ENCODE results near the gene GIMAP4. TPM values are rescaled to one million over a fixed set of nuclear protein-coding genes. Genes with fewer than 3 reads are reported as not detected.

Gene GIMAP4
- total RNA-seq, 5 donors from 2014 or later (not counting 1 experiment from before 2014, with no cell fraction given), result 121 to 341 (median 306) TPM

DNA sequence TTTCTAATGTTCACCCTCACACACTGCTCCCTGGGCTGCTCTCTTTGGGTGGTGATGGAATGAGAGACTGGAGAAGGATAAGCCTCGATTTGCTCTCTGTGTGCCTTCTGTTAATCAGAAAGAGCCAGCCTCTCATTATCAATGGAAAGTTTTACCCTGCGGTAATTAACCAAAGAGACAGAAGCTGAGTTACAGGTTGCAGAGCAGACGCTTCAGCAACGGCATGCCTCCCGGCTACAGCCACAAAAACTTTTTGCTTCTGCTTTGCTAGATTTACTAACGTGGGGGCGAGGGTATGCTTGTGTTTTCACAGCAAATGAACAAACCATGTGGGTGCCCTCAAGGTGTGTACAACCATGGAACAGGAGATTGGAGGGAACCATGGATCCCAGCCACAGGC, 18.0 kb downstream of the GIMAP4 start:
- ChIA-PET POLR2A (interaction anchor here in 1 of 2 donors (0.6 kb wide), 1 partner anchor 45 kb away, joined by 7 read pairs; no protein-coding TSS in a partner anchor), CTCF (no interaction called here)
- Histone ChIP-seq H3K4me3 (ENCODE audit: control insufficient read depth in 1 of 2, extremely low read depth in 1 of 2, low read length in 1 of 2) (no peak overlapping the region), H3K4me1 (ENCODE audit: control insufficient read depth in 1 of 2, extremely low read depth in 1 of 2, insufficient read depth in 2 of 2, low read length in 2 of 2) (peaks cover 20 to 21% of the 10 kb centered on the region in 2 experiments), H3K27me3 (replicated peaks in 1 of 2; ENCODE audit: control insufficient read depth in 2 of 2, extremely low read depth in 1 of 2, insufficient read depth in 2 of 2, low read length in 1 of 2) (no peaks in the 10 kb centered on the region), H3K36me3 (ENCODE audit: control insufficient read depth in 2 of 2, extremely low read depth in 1 of 2, insufficient read depth in 1 of 2, low read length in 1 of 2) (peaks cover 0 to 6% of the 10 kb centered on the region in 2 donors), H3K27ac (ENCODE audit: low read length) (peak overlapping the region; percentile 21), H3K9me3 (peaks cover 16% of the 10 kb centered on the region)
- DNase-seq, result no peak
- ATAC-seq (replicated peaks in 1 of 4), result peak in 3 of 4 experiments; percentile 10 to 41 (median 35)
- H3K27me3 Mint-ChIP-seq, result no peaks in the 10 kb centered on the region
- H3K4me1 Mint-ChIP-seq, result peaks cover 38 to 58% (median 52%) of the 10 kb centered on the region in 3 donors
- 72% methylated on average over 5 of the region's 7 CpGs for WGBS (ENCODE audit: insufficient coverage)
- peak overlapping the region; percentile 73 to 92 for H3K27ac Mint-ChIP-seq
- H3K4me3 Mint-ChIP-seq, result peak overlapping the region in 1 of 3 donors; percentile 30
- H3K36me3 Mint-ChIP-seq, result peaks cover 28% of the 10 kb centered on the region
- peaks cover 18 to 42% (median 41%) of the 10 kb centered on the region in 3 donors for H3K9me3 Mint-ChIP-seq

GRCh38 chr7:150586068-150586784, 19.0 kb downstream of the GIMAP4 start:
- Histone ChIP-seq H3K27ac (ENCODE audit: low read length) (peak overlapping the region; percentile 1), H3K27me3 (replicated peaks in 1 of 2; ENCODE audit: control insufficient read depth in 2 of 2, extremely low read depth in 1 of 2, insufficient read depth in 2 of 2, low read length in 1 of 2) (no peaks in the 10 kb centered on the region), H3K36me3 (ENCODE audit: control insufficient read depth in 2 of 2, extremely low read depth in 1 of 2, insufficient read depth in 1 of 2, low read length in 1 of 2) (peaks cover 0 to 6% of the 10 kb centered on the region in 2 donors), H3K4me3 (ENCODE audit: control insufficient read depth in 1 of 2, extremely low read depth in 1 of 2, low read length in 1 of 2) (no peak overlapping the region), H3K9me3 (peaks cover 14% of the 10 kb centered on the region), H3K4me1 (ENCODE audit: control insufficient read depth in 1 of 2, extremely low read depth in 1 of 2, insufficient read depth in 2 of 2, low read length in 2 of 2) (peaks cover 20 to 21% of the 10 kb centered on the region in 2 experiments)
- H3K27ac Mint-ChIP-seq, result peak overlapping the region; percentile 73 to 92
- ATAC-seq (replicated peaks in 1 of 4), result peak in 3 of 4 experiments; percentile 35 to 59 (median 44)
- peak overlapping the region in 1 of 3 donors; percentile 30 for H3K4me3 Mint-ChIP-seq
- peaks cover 49 to 62% (median 57%) of the 10 kb centered on the region in 3 donors for H3K4me1 Mint-ChIP-seq
- WGBS (ENCODE audit: insufficient coverage), result 39% methylated on average over 2 of the region's 4 CpGs
- ChIA-PET POLR2A (interaction anchor here in 1 of 2 donors (0.6 kb wide), 1 partner anchor 44 kb away, joined by 7 read pairs; no protein-coding TSS in a partner anchor), CTCF (interaction anchor here in 1 of 2 donors (0.6 kb wide), 1 partner anchor 173 kb away, joined by 3 read pairs; no protein-coding TSS in a partner anchor)
- no peaks in the 10 kb centered on the region for H3K27me3 Mint-ChIP-seq
- peaks cover 14 to 37% (median 34%) of the 10 kb centered on the region in 3 donors for H3K9me3 Mint-ChIP-seq
- DNase-seq, result peak in 1 of 35 experiments; percentile 24
- peaks cover 26% of the 10 kb centered on the region for H3K36me3 Mint-ChIP-seq

DNA sequence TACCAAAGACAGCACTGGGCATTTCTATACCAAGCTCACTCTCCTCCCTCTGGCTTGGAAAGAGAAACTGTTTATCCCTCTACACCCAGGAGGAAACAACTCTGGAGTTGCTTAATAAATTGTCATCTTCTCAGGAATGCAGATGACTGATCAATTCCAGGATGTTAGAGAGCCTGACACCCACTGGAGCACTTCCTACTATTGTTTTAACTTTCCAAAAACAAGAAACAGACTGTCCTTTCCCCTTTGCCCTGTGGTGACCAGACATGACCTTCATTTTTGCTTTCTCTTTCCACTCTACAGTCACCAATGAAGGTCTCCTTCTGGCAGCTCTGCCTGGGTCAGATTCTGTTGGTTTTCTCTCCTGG, 19.6 kb downstream of the GIMAP4 start:
- Histone ChIP-seq H3K4me1 (ENCODE audit: control insufficient read depth in 1 of 2, extremely low read depth in 1 of 2, insufficient read depth in 2 of 2, low read length in 2 of 2) (peaks cover 20 to 21% of the 10 kb centered on the region in 2 experiments), H3K4me3 (ENCODE audit: control insufficient read depth in 1 of 2, extremely low read depth in 1 of 2, low read length in 1 of 2) (no peak overlapping the region), H3K27me3 (replicated peaks in 1 of 2; ENCODE audit: control insufficient read depth in 2 of 2, extremely low read depth in 1 of 2, insufficient read depth in 2 of 2, low read length in 1 of 2) (no peaks in the 10 kb centered on the region), H3K27ac (ENCODE audit: low read length) (peak overlapping the region; percentile 1), H3K36me3 (ENCODE audit: control insufficient read depth in 2 of 2, extremely low read depth in 1 of 2, insufficient read depth in 1 of 2, low read length in 1 of 2) (peaks cover 0 to 6% of the 10 kb centered on the region in 2 donors), H3K9me3 (peaks cover 10% of the 10 kb centered on the region)
- POLR2A ChIA-PET, result no interaction called here
- peaks cover 54 to 67% (median 59%) of the 10 kb centered on the region in 3 donors for H3K4me1 Mint-ChIP-seq
- no peak for DNase-seq
- no peak for ATAC-seq (replicated peaks in 1 of 4)
- no peaks in the 10 kb centered on the region for H3K27me3 Mint-ChIP-seq
- peaks cover 19 to 39% (median 31%) of the 10 kb centered on the region in 3 donors for H3K9me3 Mint-ChIP-seq
- CTCF ChIA-PET, result interaction anchor here in 1 of 2 donors (0.6 kb wide), 1 partner anchor 172 kb away, joined by 3 read pairs; no protein-coding TSS in a partner anchor
- peak overlapping the region; percentile 73 to 92 for H3K27ac Mint-ChIP-seq
- peak overlapping the region in 1 of 3 donors; percentile 32 for H3K4me3 Mint-ChIP-seq
- H3K36me3 Mint-ChIP-seq, result peaks cover 26% of the 10 kb centered on the region

GRCh38 chr7:150587551-150587950, 20.4 kb downstream of the GIMAP4 start:
- DNase-seq (no peak), ATAC-seq (replicated peaks in 1 of 4) (no peak)
- peaks cover 20 to 21% of the 10 kb centered on the region in 2 experiments for H3K4me1 ChIP-seq (ENCODE audit: control insufficient read depth in 1 of 2, extremely low read depth in 1 of 2, insufficient read depth in 2 of 2, low read length in 2 of 2)
- peaks cover 33% of the 10 kb centered on the region for H3K36me3 Mint-ChIP-seq
- peak overlapping the region in 1 of 3 donors; percentile 32 for H3K4me3 Mint-ChIP-seq
- no peak overlapping the region for H3K4me3 ChIP-seq (ENCODE audit: control insufficient read depth in 1 of 2, extremely low read depth in 1 of 2, low read length in 1 of 2)
- ChIA-PET CTCF (no interaction called here), POLR2A (interaction anchor here in 1 of 2 donors (0.6 kb wide), 1 partner anchor 22 kb away, joined by 4 read pairs; no protein-coding TSS in a partner anchor)
- H3K27me3 Mint-ChIP-seq, result no peaks in the 10 kb centered on the region
- no peaks in the 10 kb centered on the region for H3K27me3 ChIP-seq (replicated peaks in 1 of 2; ENCODE audit: control insufficient read depth in 2 of 2, extremely low read depth in 1 of 2, insufficient read depth in 2 of 2, low read length in 1 of 2)
- H3K27ac Mint-ChIP-seq, result peak overlapping the region; percentile 73 to 92
- peaks cover 3% of the 10 kb centered on the region for H3K9me3 ChIP-seq
- no peak overlapping the region for H3K27ac ChIP-seq (ENCODE audit: low read length)
- H3K36me3 ChIP-seq (ENCODE audit: control insufficient read depth in 2 of 2, extremely low read depth in 1 of 2, insufficient read depth in 1 of 2, low read length in 1 of 2), result peaks cover 0 to 6% of the 10 kb centered on the region in 2 donors
- peaks cover 56 to 68% (median 64%) of the 10 kb centered on the region in 3 donors for H3K4me1 Mint-ChIP-seq
- peaks cover 25 to 39% (median 28%) of the 10 kb centered on the region in 3 donors for H3K9me3 Mint-ChIP-seq
- WGBS (ENCODE audit: insufficient coverage), result no CpG with 5 or more reads among the region's 1 CpG

- H3K27ac ChIP-seq (ENCODE audit: low read length), result no peak overlapping the region
- Mint-ChIP-seq H3K27me3 (no peaks in the 10 kb centered on the region), H3K4me1 (peaks cover 59 to 74% (median 65%) of the 10 kb centered on the region in 3 donors), H3K9me3 (peaks cover 18 to 39% (median 32%) of the 10 kb centered on the region in 3 donors), H3K4me3 (peak overlapping the region in 1 of 3 donors; percentile 39), H3K36me3 (peaks cover 41% of the 10 kb centered on the region), H3K27ac (peak overlapping the region; percentile 14 to 17)
- WGBS (ENCODE audit: insufficient coverage), result 100% methylated on average over 1 of the region's 2 CpGs
- H3K4me3 ChIP-seq (ENCODE audit: control insufficient read depth in 1 of 2, extremely low read depth in 1 of 2, low read length in 1 of 2), result no peak overlapping the region
- no peak for ATAC-seq (replicated peaks in 1 of 4)
- POLR2A ChIA-PET, result interaction anchor here in 1 of 2 donors (0.6 kb wide), 1 partner anchor 89 kb away, joined by 4 read pairs; no protein-coding TSS in a partner anchor
- H3K36me3 ChIP-seq (ENCODE audit: control insufficient read depth in 2 of 2, extremely low read depth in 1 of 2, insufficient read depth in 1 of 2, low read length in 1 of 2), result no peaks in the 10 kb centered on the region
- no peaks in the 10 kb centered on the region for H3K27me3 ChIP-seq (replicated peaks in 1 of 2; ENCODE audit: control insufficient read depth in 2 of 2, extremely low read depth in 1 of 2, insufficient read depth in 2 of 2, low read length in 1 of 2)
- CTCF ChIA-PET, result interaction anchor here in 1 of 2 donors (0.6 kb wide), 1 partner anchor 27 kb away, joined by 3 read pairs; no protein-coding TSS in a partner anchor
- peaks cover 3 to 17% of the 10 kb centered on the region in 2 experiments for H3K4me1 ChIP-seq (ENCODE audit: control insufficient read depth in 1 of 2, extremely low read depth in 1 of 2, insufficient read depth in 2 of 2, low read length in 2 of 2)
- DNase-seq, result no peak
- H3K9me3 ChIP-seq, result peaks cover 6% of the 10 kb centered on the region
Measured at GRCh38 chr7:150594805-150595204, 27.6 kb downstream of the GIMAP4 start.

DNA sequence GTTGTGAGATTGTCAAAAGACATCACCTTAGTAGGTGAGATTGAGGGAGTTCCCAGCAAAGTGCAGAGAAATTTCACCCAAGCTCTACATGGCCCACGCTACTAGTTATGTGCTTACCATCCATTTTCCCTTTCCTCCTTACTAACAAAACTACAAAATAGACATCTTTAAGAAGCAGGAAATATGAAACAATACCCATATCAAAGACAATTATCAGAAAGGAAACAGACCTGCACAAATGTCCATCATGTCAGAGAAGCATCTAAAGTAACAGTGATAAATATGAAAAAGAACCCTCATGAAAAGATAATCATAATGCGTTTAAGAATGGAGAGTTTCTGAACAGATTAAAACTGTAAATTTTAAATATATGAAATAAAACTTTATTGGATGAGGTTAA, 28.2 kb downstream of the GIMAP4 start:
- Histone ChIP-seq H3K9me3 (peaks cover 6% of the 10 kb centered on the region), H3K27ac (ENCODE audit: low read length) (no peak overlapping the region), H3K4me1 (ENCODE audit: control insufficient read depth in 1 of 2, extremely low read depth in 1 of 2, insufficient read depth in 2 of 2, low read length in 2 of 2) (peaks cover 3 to 17% of the 10 kb centered on the region in 2 experiments), H3K36me3 (ENCODE audit: control insufficient read depth in 2 of 2, extremely low read depth in 1 of 2, insufficient read depth in 1 of 2, low read length in 1 of 2) (no peaks in the 10 kb centered on the region), H3K4me3 (ENCODE audit: control insufficient read depth in 1 of 2, extremely low read depth in 1 of 2, low read length in 1 of 2) (no peak overlapping the region), H3K27me3 (replicated peaks in 1 of 2; ENCODE audit: control insufficient read depth in 2 of 2, extremely low read depth in 1 of 2, insufficient read depth in 2 of 2, low read length in 1 of 2) (no peaks in the 10 kb centered on the region)
- ChIA-PET POLR2A (no interaction called here), CTCF (no interaction called here)
- ATAC-seq (replicated peaks in 1 of 4), result no peak
- peaks cover 41% of the 10 kb centered on the region for H3K36me3 Mint-ChIP-seq
- peaks cover 60 to 74% (median 66%) of the 10 kb centered on the region in 3 donors for H3K4me1 Mint-ChIP-seq
- no peaks in the 10 kb centered on the region for H3K27me3 Mint-ChIP-seq
- DNase-seq, result no peak
- H3K27ac Mint-ChIP-seq, result peak overlapping the region in 1 of 2 donors; percentile 17
- no CpG with 5 or more reads among the region's 2 CpGs for WGBS (ENCODE audit: insufficient coverage)
- peak overlapping the region in 1 of 3 donors; percentile 39 for H3K4me3 Mint-ChIP-seq
- H3K9me3 Mint-ChIP-seq, result peaks cover 18 to 45% (median 32%) of the 10 kb centered on the region in 3 donors

Measured in T-cell (primary cell).